Bronchial epithelial cell (primary cell): ENCODE measurements around the gene NSDHL. TPM values are rescaled to one million over a fixed set of nuclear protein-coding genes. Genes with fewer than 3 reads are reported as not detected.
"Not testable (repeated sequence)": the region's sequence is repeated elsewhere in the genome, so short reads cannot be mapped to it uniquely, and the experiment has no call there.

ENCODE experiments used
- DNase-seq: peaks from one replicate; pipeline ENCODE4 v3.0.0-alpha.2; 2010; ENCODE audit warnings: low read depth
- FAIRE-seq: peaks from 2 replicates; lab custom pipeline; 2011; peaks lifted over from hg19 to GRCh38; lab: Jason Lieb, UNC
- H3K27me3 ChIP-seq: 2 replicates; pipeline ENCODE4 v1.5.1; 2011; ENCODE audit warnings: low read length; ENCODE audit not compliant: control insufficient read depth, insufficient read depth
- H3K36me3 ChIP-seq: 2 replicates; pipeline ENCODE4 v1.5.1; 2011; ENCODE audit warnings: low read length; ENCODE audit not compliant: control insufficient read depth, insufficient read depth
- H3K4me3 ChIP-seq: 2 replicates; pipeline ENCODE4 v1.5.1; 2011; ENCODE audit warnings: mild to moderate bottlenecking, low read depth, low read length, control low read depth
- total RNA-seq: library from RNA; depleted of rRNA; stranded (reverse); fragments of >200 nt; gene quantifications from 2 replicates; pipeline ENCODE4 v1.2.1, GENCODE V29; 2014
- TF ChIP-seq, protein P1 (sequence below): IDR thresholded peaks from 2 replicates; pipeline ENCODE4 v1.5.1; 2011; ENCODE audit warnings: mild to moderate bottlenecking, moderate library complexity, low read length, control low read depth, inconsistent platforms; ENCODE audit not compliant: insufficient read depth, severe bottlenecking

Gene NSDHL
- 18.4 and 24.6 TPM in 2 replicates for total RNA-seq

DNA sequence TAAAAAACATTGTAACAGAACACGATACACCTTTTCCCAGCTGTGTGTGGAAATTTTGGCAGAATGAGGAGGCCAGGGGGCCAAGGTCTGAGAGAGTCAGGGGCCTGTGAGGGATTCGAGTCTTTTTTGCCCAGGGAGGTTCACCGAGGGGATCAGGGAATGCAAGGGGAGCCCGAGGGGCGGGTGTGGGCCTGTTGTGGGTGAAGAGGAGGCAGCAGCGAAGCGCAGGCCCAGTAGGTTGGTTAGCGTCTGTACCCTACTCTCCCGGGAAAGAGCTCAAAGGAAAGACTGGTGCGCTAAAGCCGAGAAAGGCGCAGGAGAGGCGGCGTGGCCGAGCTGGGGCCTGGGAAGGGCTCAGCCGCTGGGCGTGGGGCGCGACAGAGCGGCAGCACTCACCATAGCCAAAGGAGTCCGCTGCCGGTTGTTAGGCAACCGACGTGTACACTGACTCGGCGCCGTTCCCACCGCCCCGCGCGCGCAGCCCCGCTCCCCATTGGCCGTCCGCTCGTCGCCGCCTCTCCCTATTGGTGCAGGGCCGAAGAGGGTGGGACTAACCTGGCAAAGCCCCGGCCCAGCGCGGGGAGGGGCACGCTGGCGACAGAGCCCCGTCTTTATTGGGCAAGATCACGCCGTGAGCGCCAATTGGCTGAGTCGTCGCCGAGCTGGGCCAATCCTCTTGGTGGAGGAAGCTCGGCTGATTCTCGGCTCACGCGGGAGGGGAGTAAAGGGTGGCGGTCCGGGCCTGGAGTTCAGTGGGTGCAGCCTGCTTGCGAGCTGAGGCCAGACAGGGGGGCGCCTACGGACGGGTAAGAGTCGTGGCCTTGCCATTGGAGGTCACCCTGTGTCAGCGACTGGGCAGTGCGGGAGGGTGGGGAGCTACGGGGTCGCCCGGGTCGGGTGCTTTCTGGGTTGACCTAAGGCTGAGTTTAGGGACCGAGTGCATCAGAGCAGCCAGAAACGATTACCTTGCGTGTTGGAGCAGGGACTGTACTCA, at the start of gene NSDHL, which contains the start of gene CETN2:
NSDHL (plus strand) TSS at position 752 of the 994 bp plus-strand sequence. CDS start 15,262 bp downstream, outside the sequence.
CETN2 (minus strand) TSS at position 446 of the 994 bp plus-strand sequence; CDS start at position 399, 47 bp downstream.
- FAIRE-seq (no peak), DNase-seq (peak; percentile 88)
- Histone ChIP-seq H3K36me3 (peaks cover 2% of the 10 kb centered on the region), H3K4me3 (peak within 1 kb of the TSS; percentile 56), H3K27me3 (no peaks in the 10 kb centered on the region)
- TF ChIP-seq, protein P1, sequence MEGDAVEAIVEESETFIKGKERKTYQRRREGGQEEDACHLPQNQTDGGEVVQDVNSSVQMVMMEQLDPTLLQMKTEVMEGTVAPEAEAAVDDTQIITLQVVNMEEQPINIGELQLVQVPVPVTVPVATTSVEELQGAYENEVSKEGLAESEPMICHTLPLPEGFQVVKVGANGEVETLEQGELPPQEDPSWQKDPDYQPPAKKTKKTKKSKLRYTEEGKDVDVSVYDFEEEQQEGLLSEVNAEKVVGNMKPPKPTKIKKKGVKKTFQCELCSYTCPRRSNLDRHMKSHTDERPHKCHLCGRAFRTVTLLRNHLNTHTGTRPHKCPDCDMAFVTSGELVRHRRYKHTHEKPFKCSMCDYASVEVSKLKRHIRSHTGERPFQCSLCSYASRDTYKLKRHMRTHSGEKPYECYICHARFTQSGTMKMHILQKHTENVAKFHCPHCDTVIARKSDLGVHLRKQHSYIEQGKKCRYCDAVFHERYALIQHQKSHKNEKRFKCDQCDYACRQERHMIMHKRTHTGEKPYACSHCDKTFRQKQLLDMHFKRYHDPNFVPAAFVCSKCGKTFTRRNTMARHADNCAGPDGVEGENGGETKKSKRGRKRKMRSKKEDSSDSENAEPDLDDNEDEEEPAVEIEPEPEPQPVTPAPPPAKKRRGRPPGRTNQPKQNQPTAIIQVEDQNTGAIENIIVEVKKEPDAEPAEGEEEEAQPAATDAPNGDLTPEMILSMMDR, result no peak

DNA sequence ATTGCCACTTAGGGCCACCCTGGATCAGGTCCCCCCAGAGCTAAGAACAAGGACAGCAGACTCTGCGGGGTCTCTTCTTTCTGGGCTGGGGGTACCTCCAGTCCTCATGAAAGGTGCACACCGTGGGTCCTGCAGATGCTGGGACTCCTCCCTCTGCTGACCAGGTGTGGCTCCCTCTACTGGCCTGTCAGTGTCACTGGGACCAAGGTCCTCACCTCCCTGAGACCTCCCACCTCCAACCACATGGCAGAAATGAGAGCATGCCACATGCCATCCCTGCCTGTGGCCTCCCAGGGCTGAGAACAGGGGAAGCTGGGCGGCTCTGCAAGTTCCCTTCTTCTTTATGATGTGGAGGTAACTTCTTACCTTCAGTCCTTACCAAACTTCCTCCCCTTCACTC, 43.8 kb upstream of the NSDHL start:
- H3K27me3 ChIP-seq, DNase-seq, H3K4me3 ChIP-seq, H3K36me3 ChIP-seq: not testable (repeated sequence)
- FAIRE-seq, result peak; percentile 99

DNA sequence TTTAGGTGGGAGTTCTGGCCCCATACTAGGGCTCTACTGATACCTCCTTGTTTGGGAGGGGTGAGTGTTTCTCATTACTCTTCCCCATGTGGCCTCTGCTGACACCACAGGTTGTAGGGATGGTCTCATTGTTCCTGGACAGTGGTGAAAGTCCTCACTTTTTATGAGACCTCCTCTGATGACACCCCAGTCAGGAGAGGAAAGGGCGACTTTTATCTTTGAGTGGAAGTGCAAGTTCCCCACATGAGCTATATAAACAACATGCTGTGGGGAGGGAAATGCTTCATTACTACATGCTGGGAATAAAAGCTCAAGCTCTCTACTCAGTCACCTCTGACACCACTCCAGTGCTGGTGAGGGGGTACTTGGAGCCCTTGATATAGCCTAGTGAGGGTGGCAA, 31.9 kb upstream of the NSDHL start:
- DNase-seq (no peak), FAIRE-seq (no peak)
- TF ChIP-seq, protein P1, result no peak
- Histone ChIP-seq H3K4me3 (no peak overlapping the region), H3K27me3 (no peaks in the 10 kb centered on the region), H3K36me3 (no peaks in the 10 kb centered on the region)

DNA sequence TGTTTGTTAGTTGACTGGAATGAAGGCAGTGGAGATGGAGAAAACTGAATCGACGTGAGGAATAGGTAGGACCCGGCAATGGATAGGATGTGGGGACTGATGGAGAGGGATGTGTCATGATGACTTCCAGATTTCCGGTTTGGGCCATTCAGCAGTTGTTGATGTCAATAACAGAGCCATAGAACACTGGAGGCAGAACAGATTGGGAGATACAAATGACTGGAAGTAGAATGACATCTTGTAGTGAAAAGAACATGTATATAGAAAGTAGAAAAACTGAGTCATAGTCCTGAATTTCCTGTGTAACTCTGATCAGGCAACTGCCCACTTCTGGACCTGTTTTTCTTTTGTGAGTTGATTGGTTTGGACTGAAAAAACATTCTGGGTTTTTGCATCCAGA, 24.8 kb upstream of the NSDHL start:
- Histone ChIP-seq H3K4me3 (no peak overlapping the region), H3K36me3 (no peaks in the 10 kb centered on the region), H3K27me3 (no peaks in the 10 kb centered on the region)
- no peak for DNase-seq
- TF ChIP-seq, protein P1, result no peak
- FAIRE-seq, result no peak

DNA sequence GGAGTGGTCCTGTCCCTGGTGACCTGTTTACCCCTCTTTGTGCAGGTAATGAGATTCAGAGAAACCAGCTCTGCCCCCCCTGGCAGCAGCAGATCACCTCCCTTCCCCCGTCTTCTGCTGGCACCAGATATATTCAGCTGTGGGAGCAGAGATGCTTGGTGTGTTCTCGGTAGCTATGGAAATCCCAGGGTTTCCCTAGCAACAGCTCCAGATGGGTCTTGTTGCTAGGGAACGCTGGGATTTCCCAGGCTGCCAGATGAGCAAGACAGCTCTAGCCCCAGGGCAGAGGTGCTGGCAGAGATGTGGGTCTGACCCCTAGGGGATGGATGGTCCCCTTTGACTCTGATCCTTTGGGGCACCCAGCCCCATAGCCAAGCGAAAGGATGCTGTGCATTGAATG, 20.5 kb upstream of the NSDHL start:
- Histone ChIP-seq H3K4me3 (no peak overlapping the region), H3K27me3 (no peaks in the 10 kb centered on the region), H3K36me3 (no peaks in the 10 kb centered on the region)
- DNase-seq (no peak), FAIRE-seq (no peak)
- TF ChIP-seq, protein P1, result no peak

DNA sequence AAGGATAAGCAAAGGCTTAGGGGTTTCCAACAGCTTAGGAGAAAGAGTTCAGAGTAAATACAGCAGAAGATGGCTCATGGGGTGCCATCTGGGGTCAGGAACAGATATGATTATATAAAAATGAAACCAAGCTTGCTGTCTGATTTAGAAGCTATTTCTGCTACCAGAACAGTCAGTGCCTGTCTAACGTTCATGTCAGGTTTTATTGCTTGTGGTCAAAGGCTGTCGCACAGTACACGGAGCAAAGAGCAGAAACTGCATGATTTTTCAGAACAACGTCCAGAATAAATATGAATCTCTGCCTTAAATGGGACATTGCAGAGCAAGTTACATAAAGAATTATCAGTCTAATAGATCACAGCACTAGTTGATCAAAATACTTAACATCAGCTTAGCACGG, 17.7 kb upstream of the NSDHL start:
- TF ChIP-seq, protein P1, result no peak
- Histone ChIP-seq H3K4me3 (no peak overlapping the region), H3K36me3 (no peaks in the 10 kb centered on the region), H3K27me3 (no peaks in the 10 kb centered on the region)
- no peak for FAIRE-seq
- no peak for DNase-seq
